Fibroblast of the aortic adventitia (primary cell): ENCODE measurements around the gene SH3TC2. TPM values are rescaled to one million over a fixed set of nuclear protein-coding genes. Genes with fewer than 3 reads are reported as not detected.
"Not testable (repeated sequence)": the region's sequence is repeated elsewhere in the genome, so short reads cannot be mapped to it uniquely, and the experiment has no call there.

Source experiments
- DNase-seq: peaks from one replicate; pipeline ENCODE4 v3.0.0-alpha.2; 2010; ENCODE audit warnings: low read depth
- H3K4me3 ChIP-seq: 2 replicates; pipeline ENCODE4 v1.5.1; 2011; ENCODE audit warnings: low read depth, mild to moderate bottlenecking, control low read depth, low read length, moderate library complexity
- CTCF ChIP-seq: IDR thresholded peaks from 2 replicates; pipeline ENCODE4 v1.5.1; 2011; ENCODE audit warnings: mild to moderate bottlenecking, low read length, control low read depth, inconsistent platforms; ENCODE audit not compliant: insufficient read depth
- total RNA-seq: library from RNA; depleted of rRNA; stranded (reverse); fragments of >200 nt; gene quantifications from 2 replicates; pipeline ENCODE4 v1.2.3, GENCODE V29; 2012; ENCODE audit warnings: low replicate concordance

Gene SH3TC2
- total RNA-seq, 1 donor, result 4.1 TPM

GRCh38 chr5:149093625-149094024, 30.8 kb upstream of the SH3TC2 start:
- H3K4me3 ChIP-seq, result no peak overlapping the region
- no peak for TF ChIP-seq CTCF
- no peak for DNase-seq

GRCh38 chr5:149089796-149090195, 26.9 kb upstream of the SH3TC2 start:
- no peak overlapping the region for H3K4me3 ChIP-seq
- DNase-seq, result no peak
- TF ChIP-seq CTCF, result no peak

GRCh38 chr5:149088686-149089085, 25.8 kb upstream of the SH3TC2 start:
- no peak for TF ChIP-seq CTCF
- no peak overlapping the region for H3K4me3 ChIP-seq
- DNase-seq, result no peak

- TF ChIP-seq CTCF, result no peak
- no peak overlapping the region for H3K4me3 ChIP-seq
- no peak for DNase-seq
Measured at GRCh38 chr5:149083846-149084245, 21.0 kb upstream of the SH3TC2 start.

GRCh38 chr5:149082271-149082670, 19.4 kb upstream of the SH3TC2 start:
- DNase-seq, result no peak
- TF ChIP-seq CTCF, result no peak
- no peak overlapping the region for H3K4me3 ChIP-seq

DNA sequence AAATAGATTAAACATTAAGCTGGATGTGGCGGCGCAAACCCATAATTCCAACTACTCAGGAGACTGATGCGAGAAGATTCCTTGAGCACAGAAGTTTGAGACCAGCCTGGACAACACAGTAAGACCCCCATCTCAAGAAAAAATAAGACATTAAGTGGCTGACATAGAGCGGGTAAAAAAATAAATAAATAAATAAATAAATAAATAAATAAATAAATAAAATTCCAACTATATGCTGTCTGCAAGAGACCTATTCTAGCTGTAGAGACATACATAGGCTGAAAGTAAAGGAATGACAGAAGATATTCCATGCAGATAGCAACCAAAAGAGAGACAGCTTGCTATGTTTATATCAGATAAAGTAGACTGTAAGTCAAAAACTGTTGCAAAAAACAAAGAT, 17.4 kb upstream of the SH3TC2 start:
- DNase-seq, result no peak
- H3K4me3 ChIP-seq, result no peak overlapping the region
- TF ChIP-seq CTCF, result no peak

DNA sequence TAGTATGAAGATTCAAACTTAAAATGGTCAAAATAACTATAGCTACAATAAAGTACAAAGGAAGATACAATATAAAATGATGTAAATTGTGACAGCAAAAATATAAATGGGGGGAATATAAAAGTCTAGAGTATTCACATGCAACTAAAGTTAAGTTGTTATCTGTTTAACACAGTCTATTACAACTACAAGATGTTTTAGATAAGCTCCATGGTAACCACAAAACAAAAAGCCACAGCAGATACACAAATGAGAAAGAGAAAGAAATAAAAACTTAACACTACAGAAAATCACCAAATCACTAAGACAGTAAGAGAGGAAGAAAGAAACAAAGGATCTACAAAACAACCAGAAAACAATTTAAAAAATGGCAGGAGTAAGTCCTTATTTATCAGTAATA, 17.0 kb upstream of the SH3TC2 start:
- DNase-seq, result no peak

GRCh38 chr5:149074071-149074470, 11.2 kb upstream of the SH3TC2 start:
- H3K4me3 ChIP-seq, result not testable (repeated sequence)
- DNase-seq, result peak; percentile 51

More for the DNA sequence above, 17.0 kb upstream of the SH3TC2 start:
- TF ChIP-seq CTCF, result no peak
- H3K4me3 ChIP-seq, result no peak overlapping the region
